ENCODE data around the gene TNFAIP6. TPM values are rescaled to one million over a fixed set of nuclear protein-coding genes. Genes with fewer than 3 reads are reported as not detected.

TNFAIP6 gene
- total and polyA plus RNA-seq, 2 donors from 2014 or later, result 0.28 to 2.5 TPM

DNA sequence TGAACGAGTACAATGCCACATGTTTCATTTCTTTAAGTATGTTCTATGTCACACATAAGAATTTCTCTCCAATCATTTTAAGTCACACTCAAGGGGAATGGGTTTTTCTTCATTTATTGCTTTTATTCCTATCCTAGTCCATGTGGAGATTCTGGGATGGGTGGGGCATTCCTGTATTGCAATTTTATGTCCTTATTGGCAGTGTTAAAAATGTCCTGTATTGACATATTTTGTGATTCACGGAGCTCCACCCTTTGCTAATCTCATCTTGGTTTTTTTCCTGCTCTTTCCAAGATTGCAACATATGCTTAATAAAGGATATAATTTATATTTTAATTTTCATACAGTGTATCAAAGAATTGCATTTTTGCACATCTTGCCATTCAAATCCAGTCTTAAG, 3.4 kb upstream of the TNFAIP6 start:
- intact Hi-C loops (cut with DNase I), result no loop called here
- Histone ChIP-seq H3K27me3 (ENCODE audit: control insufficient read depth, insufficient read depth, low read length) (no peaks in the 10 kb centered on the region), H3K36me3 (ENCODE audit: control insufficient read depth in 2 of 3, insufficient read depth in 3 of 3, low read length in 3 of 3) (no peaks in the 10 kb centered on the region), H3K4me3 (ENCODE audit: low read length in 3 of 3) (no peak overlapping the region), H3K4me1 (ENCODE audit: control insufficient read depth in 2 of 3, insufficient read depth in 2 of 3, low read depth in 1 of 3, low read length in 3 of 3) (no peaks in the 10 kb centered on the region), H3K27ac (ENCODE audit: low read depth in 2 of 2, low read length in 2 of 2) (no peak overlapping the region), H3K9ac (ENCODE audit: low read length in 3 of 3) (no peak overlapping the region), H3K9me3 (ENCODE audit: control insufficient read depth in 2 of 3, insufficient read depth in 1 of 3, low read length in 3 of 3) (no peaks in the 10 kb centered on the region)
- TF ChIP-seq, protein P1, sequence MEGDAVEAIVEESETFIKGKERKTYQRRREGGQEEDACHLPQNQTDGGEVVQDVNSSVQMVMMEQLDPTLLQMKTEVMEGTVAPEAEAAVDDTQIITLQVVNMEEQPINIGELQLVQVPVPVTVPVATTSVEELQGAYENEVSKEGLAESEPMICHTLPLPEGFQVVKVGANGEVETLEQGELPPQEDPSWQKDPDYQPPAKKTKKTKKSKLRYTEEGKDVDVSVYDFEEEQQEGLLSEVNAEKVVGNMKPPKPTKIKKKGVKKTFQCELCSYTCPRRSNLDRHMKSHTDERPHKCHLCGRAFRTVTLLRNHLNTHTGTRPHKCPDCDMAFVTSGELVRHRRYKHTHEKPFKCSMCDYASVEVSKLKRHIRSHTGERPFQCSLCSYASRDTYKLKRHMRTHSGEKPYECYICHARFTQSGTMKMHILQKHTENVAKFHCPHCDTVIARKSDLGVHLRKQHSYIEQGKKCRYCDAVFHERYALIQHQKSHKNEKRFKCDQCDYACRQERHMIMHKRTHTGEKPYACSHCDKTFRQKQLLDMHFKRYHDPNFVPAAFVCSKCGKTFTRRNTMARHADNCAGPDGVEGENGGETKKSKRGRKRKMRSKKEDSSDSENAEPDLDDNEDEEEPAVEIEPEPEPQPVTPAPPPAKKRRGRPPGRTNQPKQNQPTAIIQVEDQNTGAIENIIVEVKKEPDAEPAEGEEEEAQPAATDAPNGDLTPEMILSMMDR (IDR thresholded peaks at IDR 0.05; ENCODE audit: borderline replicate concordance, extremely low read depth, insufficient read depth), result no peak
- no peak for DNase-seq
- FAIRE-seq, result no peak

DNA sequence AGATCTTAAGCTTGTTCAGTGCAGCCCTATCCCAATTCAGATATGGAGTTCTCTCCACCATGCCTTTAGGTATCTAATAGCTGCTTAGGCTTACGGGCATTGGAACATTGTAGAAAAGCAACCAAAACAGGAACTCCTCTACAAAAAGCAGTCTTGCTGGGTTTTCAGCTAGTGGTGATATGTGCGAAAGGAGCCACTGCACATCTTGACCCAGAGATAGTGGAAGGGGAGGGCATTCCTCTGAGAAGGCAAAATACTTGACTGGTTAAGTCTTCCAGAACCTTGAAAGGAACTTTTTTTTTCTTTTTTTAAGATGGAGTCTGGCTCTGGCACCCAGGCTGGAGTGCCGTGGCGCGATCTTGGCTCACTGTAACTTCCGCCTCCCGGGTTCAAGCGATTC, 2.6 kb upstream of the TNFAIP6 start:
- FAIRE-seq (no peak), DNase-seq (no peak)
- H3K27ac ChIP-seq (ENCODE audit: low read depth in 2 of 2, low read length in 2 of 2), result no peak overlapping the region
- H3K9ac ChIP-seq (ENCODE audit: low read length in 3 of 3), result no peak overlapping the region
- no peak overlapping the region for H3K4me3 ChIP-seq (ENCODE audit: low read length in 3 of 3)
- TF ChIP-seq, protein P1 (IDR thresholded peaks at IDR 0.05; ENCODE audit: borderline replicate concordance, extremely low read depth, insufficient read depth), result no peak
- no peaks in the 10 kb centered on the region for H3K27me3 ChIP-seq (ENCODE audit: control insufficient read depth, insufficient read depth, low read length)
- no peaks in the 10 kb centered on the region for H3K36me3 ChIP-seq (ENCODE audit: control insufficient read depth in 2 of 3, insufficient read depth in 3 of 3, low read length in 3 of 3)
- H3K4me1 ChIP-seq (ENCODE audit: control insufficient read depth in 2 of 3, insufficient read depth in 2 of 3, low read depth in 1 of 3, low read length in 3 of 3), result no peaks in the 10 kb centered on the region
- intact Hi-C loops (cut with DNase I), result no loop called here
- no peaks in the 10 kb centered on the region for H3K9me3 ChIP-seq (ENCODE audit: control insufficient read depth in 2 of 3, insufficient read depth in 1 of 3, low read length in 3 of 3)

DNA sequence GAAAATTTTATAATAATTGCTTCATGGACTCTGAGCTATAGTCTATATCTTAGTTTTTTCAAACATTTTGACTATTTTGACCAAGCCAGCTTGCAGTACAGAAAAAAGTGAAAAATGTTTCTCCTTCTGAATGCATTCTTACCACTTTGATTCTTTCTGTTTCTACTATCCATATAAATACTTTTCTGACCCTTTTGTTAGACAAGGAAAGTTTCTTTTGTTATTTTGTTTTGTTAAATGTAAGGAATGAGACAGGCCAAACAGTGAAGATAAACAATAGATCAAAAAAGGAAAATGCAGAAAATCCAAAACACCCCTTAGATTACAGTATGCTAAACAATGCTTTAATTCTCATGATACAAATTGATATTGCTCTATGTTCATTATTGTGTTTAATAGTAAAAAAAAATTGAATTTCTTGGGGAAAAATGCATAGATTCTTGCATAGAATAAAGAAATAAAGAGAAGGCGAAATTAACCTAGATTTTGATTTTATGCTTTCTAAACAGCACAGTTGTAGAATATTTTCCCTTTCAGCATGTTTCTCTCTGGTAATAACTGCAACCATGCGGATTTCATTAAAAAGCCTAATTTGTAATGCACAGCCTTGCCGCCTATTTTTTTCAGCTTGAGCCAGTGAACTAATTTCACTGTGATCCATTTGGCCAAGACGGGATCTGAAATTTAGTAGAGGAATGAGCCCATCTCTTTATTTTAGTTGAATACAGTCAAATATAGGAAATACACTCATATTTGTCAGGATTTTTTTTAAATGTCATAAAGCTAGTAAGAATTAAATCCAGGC, 976 bp downstream of the TNFAIP6 start:
- Histone ChIP-seq H3K9me3 (ENCODE audit: control insufficient read depth in 2 of 3, insufficient read depth in 1 of 3, low read length in 3 of 3) (no peaks in the 10 kb centered on the region), H3K27ac (ENCODE audit: low read depth in 2 of 2, low read length in 2 of 2) (no peak overlapping the region), H3K4me1 (ENCODE audit: control insufficient read depth in 2 of 3, insufficient read depth in 2 of 3, low read depth in 1 of 3, low read length in 3 of 3) (no peaks in the 10 kb centered on the region), H3K36me3 (ENCODE audit: control insufficient read depth in 2 of 3, insufficient read depth in 3 of 3, low read length in 3 of 3) (no peaks in the 10 kb centered on the region), H3K27me3 (ENCODE audit: control insufficient read depth, insufficient read depth, low read length) (no peaks in the 10 kb centered on the region), H3K9ac (ENCODE audit: low read length in 3 of 3) (no peak overlapping the region), H3K4me3 (ENCODE audit: low read length in 3 of 3) (no peak overlapping the region)
- TF ChIP-seq, protein P1 (IDR thresholded peaks at IDR 0.05; ENCODE audit: borderline replicate concordance, extremely low read depth, insufficient read depth), result no peak
- DNase-seq, result no peak
- intact Hi-C loops (cut with DNase I), result no loop called here
- no peak for FAIRE-seq

All from kidney (tissue), 14 donors.